Activated CD8-positive, alpha-beta T cell treated with anti-CD3 and anti-CD28 coated beads for 36 hours (primary cell): ENCODE results near the gene USP40. TPM values are rescaled to one million over a fixed set of nuclear protein-coding genes. Genes with fewer than 3 reads are reported as not detected.

Source experiments
- ATAC-seq: fragments of 200-7000 bp; cut with Tn5 transposase; one replicate; pipeline ENCODE4 v1.10.0; 2021; ENCODE audit warnings: mild to moderate bottlenecking, moderate library complexity
- CTCF ChIA-PET: fragments of 350-600 bp; sonication (Branson Sonifier 250); formaldehyde crosslinking; loops from one replicate; lab custom pipeline; 2021; ENCODE audit warnings: antibody characterized with exemption; lab: Charles Lee
- POLR2A ChIA-PET: fragments of 350-600 bp; sonication (Branson Sonifier 250); formaldehyde crosslinking; loops from one replicate; lab custom pipeline; 2021; ENCODE audit warnings: antibody characterized with exemption; lab: Charles Lee
- DNase-seq: peaks from one replicate; pipeline ENCODE4 v3.0.0-alpha.2; 2020
- H3K27ac Mint-ChIP-seq: one replicate; pipeline ENCODE4 v1.8.0; 2021; ENCODE audit warnings: mild to moderate bottlenecking, mixed read lengths
- H3K27me3 Mint-ChIP-seq: one replicate; pipeline ENCODE4 v1.8.0; 2021; ENCODE audit warnings: mixed read lengths
- H3K36me3 Mint-ChIP-seq: one replicate; pipeline ENCODE4 v1.8.0; 2021; ENCODE audit warnings: low read depth, mixed read lengths
- H3K4me1 Mint-ChIP-seq: one replicate; pipeline ENCODE4 v1.8.0; 2021; ENCODE audit warnings: low read depth, mixed read lengths
- H3K4me3 Mint-ChIP-seq: one replicate; pipeline ENCODE4 v1.8.0; 2021; ENCODE audit warnings: mild to moderate bottlenecking, moderate library complexity, mixed read lengths
- H3K9me3 Mint-ChIP-seq: one replicate; pipeline ENCODE4 v1.8.0; 2021; ENCODE audit warnings: mixed read lengths
- CTCF ChIP-seq: fragments of 200-600 bp; IDR thresholded peaks from one replicate; pipeline ENCODE4 v1.8.0; 2022; ENCODE audit warnings: antibody characterized with exemption, mild to moderate bottlenecking
- intact Hi-C: fragments of 100-400 bp; cut with micrococcal nuclease; formaldehyde crosslinking; loops from one replicate; pipeline ENCODE4 v1.10.0; 2022
- total RNA-seq, 2 experiments: library from RNA; stranded (reverse); gene quantifications; one replicate each; pipeline ENCODE4 v1.2.3, GENCODE V29; 2021

The USP40 gene
- total RNA-seq, 2 experiments from 2014 or later, result 14.0 to 15.8 TPM

- Mint-ChIP-seq H3K4me3 (no peak overlapping the region), H3K36me3 (peaks cover 2% of the 10 kb centered on the region), H3K4me1 (no peaks in the 10 kb centered on the region), H3K27me3 (no peaks in the 10 kb centered on the region), H3K27ac (no peak overlapping the region), H3K9me3 (no peaks in the 10 kb centered on the region)
- TF ChIP-seq CTCF, result no peak
- CTCF ChIA-PET, result interaction anchor here (1.1 kb wide), 1 partner anchor 14 kb away, joined by 3 read pairs; no protein-coding TSS in a partner anchor
- no peak for ATAC-seq
- DNase-seq, result no peak
- POLR2A ChIA-PET, result no interaction called here
- intact Hi-C loops, result no loop called here
These were observed 40.8 kb downstream of the USP40 start for GRCh38 chr2:233525791-233526190.

- peaks cover 2% of the 10 kb centered on the region for H3K4me1 Mint-ChIP-seq
- no peaks in the 10 kb centered on the region for H3K27me3 Mint-ChIP-seq
- H3K27ac Mint-ChIP-seq, result no peak overlapping the region
- ATAC-seq (no peak), DNase-seq (no peak)
- peaks cover 8% of the 10 kb centered on the region for H3K36me3 Mint-ChIP-seq
- ChIA-PET CTCF (no interaction called here), POLR2A (no interaction called here)
- no peak overlapping the region for H3K4me3 Mint-ChIP-seq
- no peaks in the 10 kb centered on the region for H3K9me3 Mint-ChIP-seq
- TF ChIP-seq CTCF, result no peak
- intact Hi-C loops, result no loop called here
These were observed 46.6 kb downstream of the USP40 start for GRCh38 chr2:233519787-233520611.

GRCh38 chr2:233513953-233514655 is 52.5 kb downstream of the USP40 start:
- H3K36me3 Mint-ChIP-seq, result peaks cover 6% of the 10 kb centered on the region
- no peak for TF ChIP-seq CTCF
- ATAC-seq, result no peak
- no peaks in the 10 kb centered on the region for H3K27me3 Mint-ChIP-seq
- no peak overlapping the region for H3K27ac Mint-ChIP-seq
- DNase-seq, result no peak
- ChIA-PET CTCF (no interaction called here), POLR2A (interaction anchor here (0.9 kb wide), 1 partner anchor 14 kb away, joined by 3 read pairs; no protein-coding TSS in a partner anchor)
- H3K4me1 Mint-ChIP-seq, result no peaks in the 10 kb centered on the region
- H3K9me3 Mint-ChIP-seq, result no peaks in the 10 kb centered on the region
- H3K4me3 Mint-ChIP-seq, result no peak overlapping the region
- intact Hi-C loops, result no loop called here

GRCh38 chr2:233503947-233504637 is 62.5 kb downstream of the USP40 start:
- intact Hi-C loops, result no loop called here
- ChIA-PET POLR2A (no interaction called here), CTCF (no interaction called here)
- H3K27ac Mint-ChIP-seq, result no peak overlapping the region
- H3K36me3 Mint-ChIP-seq, result peaks cover 48% of the 10 kb centered on the region
- no peak for DNase-seq
- H3K4me1 Mint-ChIP-seq, result peaks cover 11% of the 10 kb centered on the region
- TF ChIP-seq CTCF, result no peak
- ATAC-seq, result peak; percentile 37
- H3K9me3 Mint-ChIP-seq, result peaks cover 17% of the 10 kb centered on the region
- H3K4me3 Mint-ChIP-seq, result no peak overlapping the region
- no peaks in the 10 kb centered on the region for H3K27me3 Mint-ChIP-seq
